HG03442 (cell line): ENCODE measurements around the gene COL4A2.
A peak's percentile ranks its signal among the peaks of the same experiment; 100 is the strongest.

Source experiments
- ATAC-seq: cut with Tn5 transposase; IDR thresholded peaks from one replicate; pipeline ENCODE4 v1.9.1; 2021; ENCODE audit warnings: mild to moderate bottlenecking, moderate library complexity; ENCODE audit not compliant: unreplicated experiment

The COL4A2 gene

GRCh38 chr13:110548891-110549794, 242.1 kb downstream of the COL4A2 start:
- no peak for ATAC-seq

GRCh38 chr13:110549795-110550160, 242.7 kb downstream of the COL4A2 start:
- no peak for ATAC-seq

- ATAC-seq, result no peak
Observed at GRCh38 chr13:110551284-110551683, 244.2 kb downstream of the COL4A2 start.

- ATAC-seq, result no peak
Observed at GRCh38 chr13:110552767-110553166, 245.7 kb downstream of the COL4A2 start.

GRCh38 chr13:110553417-110553816, 246.3 kb downstream of the COL4A2 start:
- no peak for ATAC-seq

- no peak for ATAC-seq
Observed at GRCh38 chr13:110554227-110554836, 247.2 kb downstream of the COL4A2 start.

GRCh38 chr13:110554946-110555345, 247.9 kb downstream of the COL4A2 start:
- ATAC-seq, result no peak

- ATAC-seq, result no peak
Observed at GRCh38 chr13:110555601-110556223, 248.6 kb downstream of the COL4A2 start.

- ATAC-seq, result no peak
Observed at GRCh38 chr13:110556224-110556606, 249.1 kb downstream of the COL4A2 start.

- ATAC-seq, result no peak
Observed at GRCh38 chr13:110557082-110557481, 250.0 kb downstream of the COL4A2 start.

GRCh38 chr13:110557610-110558305, 250.7 kb downstream of the COL4A2 start:
- ATAC-seq, result no peak

GRCh38 chr13:110559429-110559943, 252.4 kb downstream of the COL4A2 start:
- ATAC-seq, result no peak

GRCh38 chr13:110559986-110560385, 252.9 kb downstream of the COL4A2 start:
- no peak for ATAC-seq

- peak; percentile 21 for ATAC-seq
Observed at GRCh38 chr13:110560601-110561343, 253.7 kb downstream of the COL4A2 start.

GRCh38 chr13:110561344-110562035, 254.4 kb downstream of the COL4A2 start, which contains the start of gene RAB20:
Gene RAB20 (minus strand): TSS chr13:110561722. CDS start chr13:110561519, 203 bp downstream.
- peak; percentile 65 for ATAC-seq

- no peak for ATAC-seq
Observed at GRCh38 chr13:110562036-110562597, 255.0 kb downstream of the COL4A2 start.
